Vagina (tissue), 2 donors: Measurements from ENCODE around the gene SPATS1.

Source experiments
- POLR2A ChIP-seq, 2 donors: fragments of 450-650 bp; IDR thresholded peaks; one replicate each; pipeline ENCODE4 v1.6.1; 2017; ENCODE audit warnings: antibody characterized with exemption in 2 of 2, mild to moderate bottlenecking in 2 of 2, moderate library complexity in 2 of 2
- POLR2AphosphoS5 ChIP-seq, 2 donors: sonication (generic); formaldehyde crosslinking; IDR thresholded peaks; one replicate each; pipeline ENCODE4 v1.9.0; 2017; ENCODE audit warnings: antibody characterized with exemption in 2 of 2, mild to moderate bottlenecking in 2 of 2, low read depth in 1 of 2; ENCODE audit not compliant: insufficient read depth in 1 of 2
- TF ChIP-seq, protein P1 (sequence below), 3 experiments: fragments of 450-650 bp in 2 of 3; fragments of 200-600 bp in 1 of 3; sonication (generic) in 1 of 3; IDR thresholded peaks; one replicate each; pipeline ENCODE4 v1.5.1; 2017 to 2019; ENCODE audit warnings: antibody characterized with exemption in 3 of 3, mild to moderate bottlenecking in 2 of 3, moderate library complexity in 2 of 3

- TF ChIP-seq, protein P1, sequence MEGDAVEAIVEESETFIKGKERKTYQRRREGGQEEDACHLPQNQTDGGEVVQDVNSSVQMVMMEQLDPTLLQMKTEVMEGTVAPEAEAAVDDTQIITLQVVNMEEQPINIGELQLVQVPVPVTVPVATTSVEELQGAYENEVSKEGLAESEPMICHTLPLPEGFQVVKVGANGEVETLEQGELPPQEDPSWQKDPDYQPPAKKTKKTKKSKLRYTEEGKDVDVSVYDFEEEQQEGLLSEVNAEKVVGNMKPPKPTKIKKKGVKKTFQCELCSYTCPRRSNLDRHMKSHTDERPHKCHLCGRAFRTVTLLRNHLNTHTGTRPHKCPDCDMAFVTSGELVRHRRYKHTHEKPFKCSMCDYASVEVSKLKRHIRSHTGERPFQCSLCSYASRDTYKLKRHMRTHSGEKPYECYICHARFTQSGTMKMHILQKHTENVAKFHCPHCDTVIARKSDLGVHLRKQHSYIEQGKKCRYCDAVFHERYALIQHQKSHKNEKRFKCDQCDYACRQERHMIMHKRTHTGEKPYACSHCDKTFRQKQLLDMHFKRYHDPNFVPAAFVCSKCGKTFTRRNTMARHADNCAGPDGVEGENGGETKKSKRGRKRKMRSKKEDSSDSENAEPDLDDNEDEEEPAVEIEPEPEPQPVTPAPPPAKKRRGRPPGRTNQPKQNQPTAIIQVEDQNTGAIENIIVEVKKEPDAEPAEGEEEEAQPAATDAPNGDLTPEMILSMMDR (IDR thresholded peaks at IDR 0.05), result no peak
- TF ChIP-seq POLR2A (IDR thresholded peaks at IDR 0.05), result no peak
- no peak for TF ChIP-seq POLR2AphosphoS5 (IDR thresholded peaks at IDR 0.05; ENCODE audit: insufficient read depth in 1 of 2, low read depth in 1 of 2)
Measured at GRCh38 chr6:44307217-44307616, 35.2 kb upstream of the SPATS1 start.
